Ishikawa (cell line): ENCODE results near the gene CD82.

Source experiments
- CEBPB ChIP-seq: IDR thresholded peaks from 2 replicates; pipeline ENCODE4 v1.6.1; 2012
- CREB1 ChIP-seq: IDR thresholded peaks from 2 replicates; pipeline ENCODE4 v1.6.1; 2012; ENCODE audit warnings: low read depth
- EGR1 ChIP-seq: IDR thresholded peaks from 2 replicates; pipeline ENCODE4 v1.6.1; 2012
- EP300 ChIP-seq: IDR thresholded peaks from 2 replicates; pipeline ENCODE4 v1.6.1; 2012; ENCODE audit warnings: borderline replicate concordance
- FOXM1 ChIP-seq: IDR thresholded peaks from 2 replicates; pipeline ENCODE4 v1.6.1; 2012; ENCODE audit warnings: low read depth, borderline replicate concordance
- NFIC ChIP-seq: IDR thresholded peaks from 2 replicates; pipeline ENCODE4 v1.6.1; 2012
- RAD21 ChIP-seq: IDR thresholded peaks from 2 replicates; pipeline ENCODE4 v1.6.1; 2012; ENCODE audit warnings: low read depth
- REST ChIP-seq: IDR thresholded peaks from 2 replicates; pipeline ENCODE4 v1.6.1; 2012; ENCODE audit warnings: low read depth, mild to moderate bottlenecking
- TAF1 ChIP-seq: IDR thresholded peaks from 2 replicates; pipeline ENCODE4 v1.6.1; 2012; ENCODE audit warnings: low read depth, mild to moderate bottlenecking
- TCF12 ChIP-seq: IDR thresholded peaks from 2 replicates; pipeline ENCODE4 v1.6.1; 2012; ENCODE audit warnings: low read depth
- TEAD4 ChIP-seq: IDR thresholded peaks from 2 replicates; pipeline ENCODE4 v1.6.1; 2012
- USF1 ChIP-seq: IDR thresholded peaks from 2 replicates; pipeline ENCODE4 v1.6.1; 2012
- YY1 ChIP-seq: IDR thresholded peaks from 2 replicates; pipeline ENCODE4 v1.6.1; 2012; ENCODE audit warnings: low read depth
- ZBTB7A ChIP-seq: IDR thresholded peaks from 2 replicates; pipeline ENCODE4 v1.6.1; 2012; ENCODE audit warnings: low read depth
- TF ChIP-seq, protein P1 (sequence below): IDR thresholded peaks from 2 replicates; pipeline ENCODE4 v1.6.1; 2012

The CD82 gene

GRCh38 chr11:44551456-44552139, 13.9 kb upstream of the CD82 start:
- TF ChIP-seq USF1 (no peak), TCF12 (no peak), EGR1 (no peak), ZBTB7A (no peak), CREB1 (no peak), RAD21 (no peak), CEBPB (no peak)
- TF ChIP-seq, protein P1, sequence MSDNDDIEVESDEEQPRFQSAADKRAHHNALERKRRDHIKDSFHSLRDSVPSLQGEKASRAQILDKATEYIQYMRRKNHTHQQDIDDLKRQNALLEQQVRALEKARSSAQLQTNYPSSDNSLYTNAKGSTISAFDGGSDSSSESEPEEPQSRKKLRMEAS, result no peak

DNA sequence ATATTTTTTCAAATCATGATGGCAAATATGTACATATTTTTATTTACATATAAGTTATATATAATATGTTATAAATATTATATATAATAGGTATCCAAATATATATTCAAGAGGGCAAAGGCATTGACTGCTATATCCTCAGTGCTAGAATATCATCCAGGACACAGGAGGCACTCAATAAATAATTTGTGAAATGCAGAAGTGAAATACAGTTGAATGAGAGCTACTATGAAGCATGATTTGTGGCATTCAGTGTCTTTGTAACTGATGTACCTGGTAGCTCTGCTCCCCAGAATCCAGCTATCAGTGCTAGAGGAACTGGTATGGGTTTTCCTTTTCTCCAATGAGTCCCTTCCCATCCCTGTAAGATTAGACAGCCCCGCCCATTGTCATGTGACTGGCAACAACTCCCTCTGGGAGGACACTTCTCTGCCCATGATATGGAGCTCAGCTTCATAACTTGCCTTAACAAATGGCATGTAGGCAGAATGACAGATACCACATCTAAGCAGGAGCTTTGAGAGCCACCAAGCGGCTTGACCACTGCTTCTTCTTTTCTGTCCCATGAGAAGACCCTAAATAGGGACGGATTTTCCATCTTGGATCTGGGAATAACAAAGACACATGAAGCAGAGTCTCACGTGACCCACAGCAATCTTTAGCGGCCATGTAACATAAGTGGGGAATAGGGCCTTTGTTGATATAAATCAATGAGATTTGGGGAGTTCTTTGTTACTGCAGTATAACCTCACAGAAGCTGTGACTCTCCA, 10.2 kb upstream of the CD82 start:
- TF ChIP-seq CREB1 (no peak), USF1 (peak; percentile 71)

DNA sequence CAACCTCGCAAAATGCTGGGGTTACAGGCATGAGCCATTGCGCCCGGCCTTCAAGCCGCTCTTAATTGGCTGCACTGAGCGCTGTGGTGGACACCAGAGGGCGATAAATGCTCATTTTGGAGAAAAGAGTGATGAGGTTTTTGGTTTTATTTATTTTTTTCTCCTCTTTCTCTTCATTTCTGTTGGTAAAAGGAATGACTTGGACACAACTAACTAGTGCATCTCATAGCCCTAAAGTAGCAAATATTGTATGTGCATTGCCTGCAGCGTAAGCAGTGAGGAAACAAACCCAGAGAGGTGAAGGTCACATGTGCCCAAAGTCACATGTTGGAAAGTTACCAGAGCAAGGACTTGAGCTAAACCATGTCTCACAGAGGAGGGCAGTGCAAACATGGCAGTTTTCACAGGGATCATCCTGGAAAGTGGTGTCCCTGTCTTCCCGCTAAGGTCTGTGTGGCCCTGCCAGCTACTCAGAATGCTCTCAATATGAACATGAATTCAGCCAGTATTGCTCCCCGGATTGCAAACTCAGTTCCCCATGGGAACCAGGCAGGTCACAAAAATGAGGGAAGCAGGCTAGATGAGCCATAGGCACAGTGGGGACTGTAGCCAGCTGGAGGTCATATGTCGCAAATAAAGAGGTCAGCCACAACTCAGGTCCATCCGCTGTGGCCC, 8.6 kb upstream of the CD82 start:
- TF ChIP-seq CREB1 (no peak), USF1 (peak; percentile 81), RAD21 (peak; percentile 93)

DNA sequence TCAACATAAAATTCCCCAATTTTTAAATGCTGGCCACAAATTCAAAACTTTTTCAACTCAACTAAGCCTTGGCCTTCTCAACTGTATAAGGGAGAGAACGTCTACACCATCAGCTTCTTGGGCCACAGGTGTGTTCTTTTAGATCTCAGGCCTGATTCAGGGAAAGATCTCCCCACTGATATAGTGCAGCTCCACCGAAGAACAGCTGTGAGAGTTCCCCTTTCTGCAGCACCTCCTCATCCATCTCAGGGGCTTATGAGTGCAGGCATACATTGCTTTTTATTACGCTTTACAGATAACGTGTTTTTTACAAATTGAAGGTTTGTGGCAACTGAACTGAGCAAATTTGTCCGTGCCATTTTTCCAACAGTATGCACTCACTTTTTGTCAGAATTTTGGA, 8.0 kb upstream of the CD82 start:
- TF ChIP-seq REST, result no peak

- TF ChIP-seq EP300, result no peak
Observed at GRCh38 chr11:44559207-44559939, 6.1 kb upstream of the CD82 start.

DNA sequence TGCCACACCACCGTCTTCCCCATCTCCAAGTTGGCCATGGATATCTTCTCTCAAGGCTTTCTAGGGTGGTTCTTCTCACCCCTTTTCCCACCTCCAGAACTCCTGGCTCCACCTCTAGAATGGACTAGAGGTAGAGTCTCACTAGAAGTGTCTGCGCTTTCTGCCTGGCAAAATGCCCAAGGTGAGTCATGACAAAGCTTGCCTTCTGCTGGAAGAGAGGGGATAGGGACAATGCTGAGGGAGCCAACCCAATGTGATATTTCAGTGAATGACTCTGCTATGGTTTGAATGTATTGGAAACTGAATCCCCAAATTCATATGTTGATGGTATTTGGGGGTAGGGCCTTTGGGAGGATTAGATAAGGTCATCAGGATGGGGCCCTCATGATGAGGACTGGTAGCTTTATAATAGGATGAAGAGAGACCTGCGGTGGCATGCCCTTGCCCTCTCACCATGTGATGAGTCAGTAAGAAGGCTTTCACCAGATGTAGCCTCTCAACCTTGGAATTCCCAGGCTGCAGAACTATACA, 4.1 kb upstream of the CD82 start:
- TF ChIP-seq NFIC (peak; percentile 48), TAF1 (no peak)

DNA sequence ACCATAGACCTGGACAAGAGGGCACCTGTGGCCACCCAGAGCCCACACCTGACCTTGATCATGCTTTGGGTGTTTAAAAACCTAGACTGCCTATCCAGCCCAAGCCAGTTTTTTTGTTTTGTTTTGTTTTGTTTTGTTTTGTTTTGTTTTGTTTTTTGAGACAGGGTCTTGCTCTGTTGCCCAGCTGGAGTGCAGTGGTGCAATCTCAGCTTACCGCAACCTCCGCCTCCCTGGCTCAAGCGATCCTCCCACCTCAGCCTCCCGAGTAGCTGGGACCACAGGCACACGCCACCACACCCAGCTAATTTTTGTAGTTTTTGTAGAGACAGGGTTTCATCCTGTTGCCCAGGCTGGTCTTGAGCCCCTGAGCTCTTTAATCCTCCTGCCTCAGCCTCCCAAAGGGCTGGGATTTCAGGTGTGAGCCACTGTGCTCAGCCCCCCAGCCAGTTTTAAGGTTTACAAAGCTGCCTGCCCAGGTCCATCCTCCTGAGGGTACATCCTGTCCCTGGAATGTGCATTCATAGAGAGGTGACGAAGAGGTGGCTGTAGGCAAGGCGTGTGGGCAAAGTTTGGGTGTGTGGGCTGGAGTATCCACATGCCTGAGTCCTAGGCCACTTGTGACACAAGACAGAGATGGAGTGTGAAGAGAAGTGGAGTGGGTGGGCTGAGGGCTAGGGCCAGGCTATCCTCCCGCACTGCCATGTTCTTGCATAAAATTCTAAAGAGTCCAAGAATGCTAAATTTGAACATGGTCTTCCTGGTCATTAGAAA, 3.3 kb upstream of the CD82 start:
- no peak for TF ChIP-seq CREB1
- no peak for TF ChIP-seq TCF12
- TF ChIP-seq REST, result no peak
- TF ChIP-seq ZBTB7A, result no peak
- TF ChIP-seq FOXM1, result no peak
- TF ChIP-seq CEBPB, result no peak
- no peak for TF ChIP-seq EP300
- TF ChIP-seq, protein P1, result no peak
- no peak for TF ChIP-seq USF1
- no peak for TF ChIP-seq EGR1
- no peak for TF ChIP-seq YY1
- TF ChIP-seq TEAD4, result no peak
- TF ChIP-seq TAF1, result no peak
